GM19043 (cell line): ENCODE data around the gene PXDN.

Experiments
- ATAC-seq: cut with Tn5 transposase; IDR thresholded peaks from one replicate; pipeline ENCODE4 v1.9.1; 2021; ENCODE audit warnings: low read depth; ENCODE audit not compliant: unreplicated experiment

PXDN gene

DNA sequence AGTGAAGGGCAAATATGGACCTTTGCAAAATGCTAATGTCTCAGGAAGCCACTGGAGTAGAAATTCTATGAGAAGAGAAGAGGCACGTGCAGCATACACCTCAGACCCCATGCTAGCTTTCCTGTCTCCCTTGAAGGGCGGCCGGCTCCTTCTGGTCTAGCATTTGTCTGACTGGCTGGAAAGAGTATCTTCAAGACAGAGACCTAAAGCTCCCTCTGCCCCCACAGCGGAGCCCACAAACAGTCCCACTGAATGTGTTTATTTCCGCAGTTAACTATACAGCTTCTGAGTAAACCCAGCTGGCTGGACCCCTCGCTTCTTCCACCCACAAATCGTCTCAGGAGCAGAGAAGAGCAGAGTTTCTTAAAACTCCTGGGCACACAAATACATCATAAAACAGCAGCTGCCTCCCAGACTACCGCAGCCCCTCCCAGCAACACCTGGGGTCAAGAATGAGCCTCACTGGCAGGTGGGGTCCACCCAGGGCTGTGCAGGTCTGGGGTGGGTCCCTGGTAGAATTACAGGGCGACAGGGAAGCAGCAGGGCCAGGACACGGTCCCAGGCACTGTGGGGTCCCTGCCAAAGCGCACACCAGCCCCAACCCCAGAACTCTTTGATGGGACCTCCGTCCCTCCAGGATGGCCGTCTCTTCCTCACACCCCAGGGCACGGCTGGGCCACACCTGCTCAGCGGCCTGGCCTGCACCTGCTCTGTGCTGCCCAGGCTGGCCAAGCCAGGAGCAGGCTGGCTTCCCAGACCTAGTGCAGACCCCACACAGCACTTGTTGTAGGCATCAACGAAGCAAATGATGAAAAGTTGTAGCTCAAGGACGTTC is 103.8 kb downstream of the PXDN start:
- ATAC-seq, result no peak

DNA sequence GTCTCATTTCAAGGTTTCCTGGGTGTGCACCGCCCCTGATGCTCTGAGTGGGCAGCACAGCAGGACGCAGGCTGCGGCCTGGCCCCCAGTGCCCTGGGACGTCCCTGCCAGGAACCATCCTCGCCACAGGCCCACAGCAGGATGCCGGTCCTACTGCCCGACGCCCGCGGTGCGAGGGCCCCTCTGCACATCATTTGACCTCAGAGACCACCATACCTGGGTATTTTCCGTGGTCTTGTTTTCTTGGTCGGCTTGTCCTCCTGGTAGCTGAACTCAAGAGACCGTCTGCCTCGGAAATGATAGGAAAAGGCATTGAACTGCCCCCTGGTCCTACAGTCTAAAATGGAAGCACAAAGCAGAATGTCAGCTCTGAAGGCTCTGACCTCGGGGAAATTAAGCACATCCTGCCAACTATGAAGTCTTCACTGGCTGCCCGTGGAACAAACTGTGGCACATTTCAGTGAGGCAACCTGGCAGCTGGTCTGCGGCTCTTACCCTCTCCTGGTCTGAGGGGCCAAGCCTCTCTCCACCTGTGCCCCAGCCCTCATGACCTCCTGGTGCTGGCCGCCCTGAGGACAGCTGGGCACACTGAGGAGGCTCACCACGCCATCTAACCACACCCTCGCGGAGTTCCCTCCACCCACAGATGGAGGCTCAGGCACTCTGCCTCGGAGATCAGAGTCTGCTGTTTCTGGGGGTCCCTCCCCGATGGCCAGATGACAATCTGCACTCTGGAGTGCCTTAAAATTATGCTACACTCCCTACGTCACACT is 105.0 kb downstream of the PXDN start:
- ATAC-seq, result no peak

DNA sequence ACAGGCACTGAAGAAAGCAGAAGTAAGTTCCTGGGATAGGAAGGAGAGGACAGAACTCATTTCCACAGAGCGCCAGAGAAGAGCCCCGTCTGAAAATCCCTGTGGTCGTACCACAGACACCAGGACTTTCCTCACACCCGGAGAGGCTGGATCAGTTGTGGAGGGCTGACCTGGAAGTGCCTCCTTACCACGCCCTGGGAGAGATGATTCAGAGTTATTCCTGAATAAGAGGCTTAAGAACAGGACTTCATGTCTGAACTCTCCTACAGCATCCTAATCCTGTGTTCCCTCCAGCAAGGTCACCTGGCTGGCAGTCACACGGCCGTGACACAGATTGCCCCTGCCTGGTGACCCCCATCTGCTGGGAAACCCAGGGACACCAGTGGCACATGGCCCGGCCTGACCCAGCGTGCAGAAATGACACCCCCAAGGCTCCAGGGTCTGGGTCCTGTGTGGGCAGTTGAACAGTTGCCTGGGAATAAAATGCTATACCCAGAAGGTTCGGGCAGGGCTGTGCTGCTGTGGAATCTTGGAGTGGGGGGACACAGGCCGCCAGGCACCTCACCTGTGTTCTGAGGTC is 105.9 kb downstream of the PXDN start:
- no peak for ATAC-seq

DNA sequence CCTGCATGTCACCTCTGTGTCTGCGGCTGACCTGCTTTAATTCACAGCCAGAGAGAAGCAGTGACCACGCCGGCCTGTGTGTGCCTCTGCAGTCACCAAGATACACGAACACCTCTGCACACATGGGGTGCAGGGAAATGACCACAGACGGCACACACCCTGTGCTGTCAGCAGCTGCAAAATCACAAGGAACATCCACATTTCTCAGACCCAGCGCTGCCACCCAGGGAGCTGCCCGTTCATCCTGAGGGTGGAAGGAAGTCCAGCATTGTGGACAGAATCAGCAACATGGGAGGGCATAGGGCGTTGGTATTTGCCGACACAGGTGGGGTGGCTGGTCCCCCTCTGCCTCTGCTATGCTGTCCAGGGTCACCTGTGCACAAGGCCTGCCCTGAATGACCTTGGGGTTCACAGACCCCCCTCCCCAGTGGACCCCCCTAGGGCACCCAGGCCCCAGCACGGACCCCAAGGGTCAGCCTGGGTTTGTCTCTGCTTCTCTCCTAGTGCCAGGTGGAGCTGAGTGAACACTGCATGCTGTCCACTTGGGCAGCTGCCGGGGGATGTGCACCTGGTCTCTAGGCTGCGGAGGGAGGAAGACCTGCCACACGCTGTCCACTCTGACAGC is 107.4 kb downstream of the PXDN start:
- ATAC-seq, result no peak

DNA sequence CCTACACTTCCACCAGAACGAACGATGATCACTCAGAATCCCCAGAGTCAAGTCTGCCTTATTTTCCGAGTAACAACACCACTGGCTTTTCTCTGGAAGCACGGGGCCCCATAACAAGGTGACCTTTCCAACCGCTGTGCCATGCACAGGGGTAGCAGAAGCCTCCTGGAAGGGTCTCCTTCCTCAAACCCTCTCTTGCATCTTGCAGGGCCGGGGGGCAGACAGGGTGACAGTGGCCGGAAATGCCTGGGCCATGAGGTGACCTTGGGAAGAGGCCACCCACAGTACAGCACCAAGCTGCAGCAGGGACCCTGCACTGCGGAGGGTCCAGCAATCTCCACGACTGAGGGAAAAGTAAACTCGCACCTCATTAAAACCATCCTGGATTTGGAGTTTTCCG is 108.5 kb downstream of the PXDN start:
- no peak for ATAC-seq

DNA sequence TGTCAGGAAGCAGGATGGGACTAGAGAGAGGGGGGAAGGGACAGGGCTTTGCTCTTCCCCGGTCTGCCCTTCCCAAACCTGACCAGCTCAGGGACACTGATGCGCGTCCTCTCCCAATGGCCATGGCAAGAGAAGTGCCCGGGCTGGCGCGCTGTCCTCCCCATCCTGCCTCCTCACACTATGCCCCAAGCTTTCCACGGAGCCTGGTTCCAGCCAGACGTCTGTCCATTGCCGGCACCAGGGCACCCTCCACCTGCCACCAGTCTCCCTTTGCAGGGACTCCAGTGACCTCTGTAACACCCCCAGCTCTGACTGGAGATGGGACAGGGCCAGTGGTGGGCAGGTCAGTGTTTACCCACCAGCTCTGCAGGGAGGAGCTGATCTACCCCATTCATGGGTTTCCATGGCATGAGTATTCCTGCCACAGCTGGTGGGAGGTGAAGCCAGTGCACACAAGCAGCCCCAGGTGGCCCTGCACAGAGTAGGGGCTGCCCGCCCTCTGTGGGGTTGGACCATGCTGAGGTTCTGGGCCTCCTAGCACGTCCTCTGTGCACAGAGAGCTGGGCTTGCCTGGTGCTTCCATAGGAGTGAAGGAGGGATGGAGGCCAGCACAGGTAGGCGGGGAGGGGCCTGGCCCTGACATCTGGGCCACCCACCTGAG is 109.5 kb downstream of the PXDN start:
- no peak for ATAC-seq

DNA sequence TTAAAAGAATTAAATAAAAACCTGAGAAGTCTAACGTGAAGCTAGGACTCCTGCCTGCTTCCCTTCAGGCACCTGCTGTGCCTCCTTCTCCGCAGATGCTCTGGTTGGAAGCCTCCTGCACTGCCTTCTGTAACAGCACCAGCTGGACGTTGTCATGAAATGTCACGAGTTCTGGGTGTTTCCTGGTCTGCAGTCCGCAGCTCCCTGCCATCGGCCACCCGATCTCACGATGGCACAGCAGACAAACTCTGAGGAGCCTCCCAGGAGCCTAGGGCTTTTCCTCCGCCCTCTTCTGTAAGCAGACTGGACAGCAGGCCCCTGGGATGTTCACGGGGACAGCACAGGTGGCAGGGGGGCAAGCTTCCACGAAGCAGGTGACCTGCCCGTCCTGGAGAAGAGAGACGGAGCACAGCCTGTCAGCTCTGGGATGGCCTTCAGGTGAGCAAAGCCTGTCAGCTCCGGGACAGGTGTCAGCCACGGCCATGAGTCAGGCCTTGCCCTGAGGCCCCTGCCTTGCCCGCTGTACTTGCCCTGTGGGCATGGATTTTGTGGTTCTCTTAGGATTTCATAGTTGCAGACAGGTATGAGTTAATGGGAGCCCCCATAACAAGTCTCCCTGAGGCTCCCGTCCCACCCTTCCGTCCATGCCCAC is 110.3 kb downstream of the PXDN start:
- no peak for ATAC-seq

DNA sequence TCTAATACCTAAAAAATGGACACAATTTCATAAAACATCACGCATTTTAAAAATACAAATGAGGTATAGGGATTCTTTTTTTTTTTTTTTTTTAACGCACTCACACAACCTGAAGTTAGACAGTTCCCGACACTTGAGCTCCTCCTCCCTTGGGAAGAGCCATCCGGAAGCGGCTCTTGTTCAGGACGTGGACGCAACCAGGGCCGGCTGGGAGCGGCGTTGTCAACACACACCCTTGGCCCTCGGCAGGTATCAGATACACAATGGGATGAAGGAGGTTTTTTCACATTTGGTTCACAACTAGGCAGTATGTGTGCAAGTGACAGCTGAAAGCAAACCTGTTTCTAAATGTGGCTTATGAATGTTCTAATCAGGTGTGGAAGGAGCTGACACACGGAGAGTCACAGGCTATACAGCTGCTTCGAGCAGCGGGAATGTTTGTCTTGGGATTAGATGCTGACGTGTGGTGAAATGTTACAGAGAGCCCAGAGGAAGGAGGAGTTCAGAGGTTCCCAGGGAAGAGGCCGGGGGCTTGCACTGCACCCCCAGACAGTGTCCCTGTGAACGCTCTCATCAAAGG is 111.1 kb downstream of the PXDN start:
- no peak for ATAC-seq

DNA sequence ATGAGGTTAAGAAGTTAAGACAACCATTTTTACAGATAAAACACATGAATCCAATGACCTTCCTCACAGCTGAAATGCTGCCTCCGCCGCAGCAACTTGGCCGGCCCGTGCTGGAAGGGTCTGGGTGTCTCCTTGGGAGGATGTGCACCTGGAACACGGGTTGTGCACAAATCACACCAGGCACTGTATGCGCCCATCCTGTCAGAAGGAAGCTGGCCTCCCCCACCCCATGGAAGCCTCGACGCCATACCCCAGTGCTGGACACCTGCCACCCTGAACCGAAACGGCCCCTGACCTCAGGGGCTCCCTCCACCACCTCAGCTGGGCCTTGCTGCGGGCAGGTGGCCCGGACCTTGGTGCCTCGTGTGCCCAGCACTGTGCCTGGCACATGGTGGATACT is 111.8 kb downstream of the PXDN start:
- ATAC-seq, result no peak

DNA sequence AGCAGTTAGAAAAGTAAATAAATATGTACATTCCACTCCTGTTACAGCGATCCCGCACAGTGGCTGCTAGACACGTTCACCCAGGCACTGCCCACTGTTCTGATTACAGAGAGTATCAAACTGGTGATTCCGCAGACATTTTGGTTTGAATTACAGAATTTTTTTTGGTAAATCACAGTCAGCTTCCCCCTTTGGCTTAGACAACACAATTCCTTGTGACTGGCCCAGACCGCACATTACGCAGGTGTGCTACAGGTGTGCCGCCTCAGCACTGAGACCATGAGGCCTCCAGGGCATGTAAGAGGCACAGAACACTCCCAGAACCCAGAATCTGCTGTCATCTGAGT is 112.3 kb downstream of the PXDN start:
- no peak for ATAC-seq

DNA sequence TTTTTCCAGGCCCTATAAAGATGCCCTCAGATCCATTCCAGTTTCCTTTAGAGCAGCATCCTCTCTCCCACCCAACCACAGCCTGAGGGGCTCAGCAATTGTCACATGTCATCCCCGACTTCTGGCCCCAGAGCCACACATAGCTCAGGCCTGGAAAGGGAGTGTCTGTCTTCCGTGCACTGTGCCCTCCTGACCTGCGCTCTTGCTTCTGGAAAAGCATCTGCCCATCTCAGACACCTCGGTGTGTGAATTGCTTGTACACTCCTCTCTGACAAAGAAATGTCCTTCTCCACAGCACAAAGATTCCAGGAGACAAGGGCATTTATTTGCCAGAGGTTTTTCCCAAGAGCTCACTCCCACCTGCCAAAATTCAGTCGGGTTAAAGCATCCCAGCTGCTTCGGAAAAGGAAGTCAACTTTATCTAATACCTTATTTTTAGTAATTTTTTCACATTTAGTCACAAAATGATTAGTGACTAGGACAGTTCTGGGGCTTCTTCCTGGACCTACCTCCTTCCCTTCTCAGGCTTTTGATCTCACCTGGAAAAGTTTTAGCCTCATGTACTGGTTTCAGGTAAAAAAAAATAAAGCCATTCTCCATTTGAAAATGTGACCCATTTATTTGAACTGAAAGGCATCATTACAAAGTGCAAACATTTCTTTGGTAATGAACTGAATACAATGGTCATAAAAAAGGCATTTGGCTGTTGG is 112.9 kb downstream of the PXDN start:
- ATAC-seq, result no peak

DNA sequence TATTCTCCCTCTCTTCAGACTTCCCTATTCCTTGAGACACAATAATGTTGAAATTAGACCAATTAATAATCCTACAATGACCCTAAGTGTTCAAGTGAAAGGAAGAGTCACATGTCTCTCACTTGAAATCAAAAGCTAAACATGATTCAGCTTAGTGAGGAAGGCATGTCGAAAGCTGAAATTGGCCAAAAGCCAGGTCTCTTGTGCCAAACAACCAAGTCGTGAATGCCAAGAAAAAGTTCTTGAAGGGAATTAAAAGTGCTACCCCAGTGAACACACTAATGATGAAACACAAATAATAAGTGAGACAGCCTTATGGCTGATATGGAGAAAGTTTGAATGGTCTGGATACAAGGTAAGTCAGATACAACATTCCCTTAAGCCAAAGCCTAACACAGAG is 115.4 kb downstream of the PXDN start:
- no peak for ATAC-seq

DNA sequence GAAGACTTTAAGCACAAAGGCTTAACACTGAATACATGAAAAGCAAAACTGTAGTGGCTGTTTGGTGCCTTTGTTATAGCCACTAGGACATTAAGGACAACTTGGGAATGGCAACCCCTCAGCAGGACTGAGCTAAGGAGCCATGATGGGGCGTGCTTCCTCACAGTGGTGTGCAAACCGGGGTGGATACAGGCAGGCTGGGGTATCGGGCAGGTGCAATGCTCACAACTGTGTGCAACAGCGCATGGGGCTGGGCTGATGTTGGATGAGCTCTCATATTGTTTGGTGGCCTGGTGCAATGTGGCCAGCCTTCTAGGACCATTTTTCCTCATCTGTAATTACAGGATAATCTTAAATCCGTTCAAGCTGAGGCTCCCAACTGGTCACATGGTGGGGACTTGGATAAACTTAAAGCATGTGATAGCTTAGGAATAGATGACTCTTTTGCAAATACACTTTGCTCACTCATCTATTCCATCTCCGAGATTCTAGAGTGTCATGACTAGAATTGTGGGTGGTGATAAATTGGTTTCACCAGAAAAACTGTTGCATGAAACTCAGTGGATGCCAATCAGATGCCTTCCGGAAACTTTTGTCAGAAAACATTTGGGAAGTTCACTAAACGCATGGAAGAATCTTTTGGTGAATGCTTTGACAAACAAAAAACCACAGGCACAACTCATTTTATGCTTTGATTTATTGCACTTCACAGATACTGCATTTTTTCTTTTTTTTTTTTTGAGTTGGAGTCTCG is 116.5 kb downstream of the PXDN start:
- ATAC-seq, result no peak

DNA sequence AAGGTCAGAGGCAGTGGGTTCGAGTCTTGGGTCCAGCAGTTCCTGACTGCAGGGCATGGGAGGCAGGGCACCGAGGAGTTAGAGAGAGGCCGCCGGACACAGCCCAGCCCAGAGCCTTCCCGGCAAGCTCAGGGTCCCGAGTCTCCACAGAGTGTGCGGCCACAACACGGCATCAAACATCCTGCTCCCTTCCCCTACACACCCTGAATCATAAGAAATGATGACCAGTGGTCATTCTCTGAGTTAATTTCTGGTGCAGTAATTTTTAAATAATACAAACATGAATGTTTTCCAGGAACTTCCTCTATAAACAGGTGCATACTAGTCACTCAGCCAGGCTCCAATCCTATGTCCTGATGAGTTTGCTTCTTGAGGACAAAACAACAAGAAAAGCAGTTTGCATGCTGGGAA is 118.0 kb downstream of the PXDN start:
- no peak for ATAC-seq

DNA sequence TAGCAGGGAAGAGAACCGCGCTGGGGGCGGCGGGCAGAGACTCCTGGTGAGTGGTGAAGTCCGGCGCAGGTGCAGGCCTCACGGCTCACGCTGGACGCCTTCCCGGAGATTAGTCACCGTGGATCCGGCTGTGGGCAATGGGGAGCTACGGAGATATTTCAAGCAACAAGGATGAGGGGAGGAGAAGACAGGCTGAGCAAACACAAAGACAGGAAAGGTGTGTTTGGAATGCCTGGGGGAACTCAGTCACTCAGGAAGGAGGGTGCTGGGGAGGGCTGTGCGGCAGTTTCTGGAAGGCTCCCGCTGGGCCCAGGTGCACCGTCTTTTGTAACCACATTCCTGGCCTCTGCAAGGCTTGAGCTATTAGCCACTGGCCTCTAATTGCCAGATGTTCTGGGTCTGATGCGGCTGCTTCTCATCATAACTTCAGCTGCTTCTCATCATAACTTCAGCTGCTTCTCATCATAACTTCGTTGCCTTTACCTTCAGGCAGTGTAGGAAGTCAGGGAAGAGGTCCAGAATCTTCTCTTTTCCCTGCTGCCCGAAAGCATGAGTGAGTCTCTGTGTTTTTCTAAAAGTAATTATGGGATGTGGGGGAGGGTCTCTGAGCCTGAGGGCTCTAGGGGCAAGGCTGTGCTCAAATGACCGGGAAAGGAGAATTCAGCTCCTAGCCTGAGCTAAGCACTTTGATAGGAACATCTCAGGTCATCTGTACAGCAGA is 118.9 kb downstream of the PXDN start:
- ATAC-seq, result no peak

DNA sequence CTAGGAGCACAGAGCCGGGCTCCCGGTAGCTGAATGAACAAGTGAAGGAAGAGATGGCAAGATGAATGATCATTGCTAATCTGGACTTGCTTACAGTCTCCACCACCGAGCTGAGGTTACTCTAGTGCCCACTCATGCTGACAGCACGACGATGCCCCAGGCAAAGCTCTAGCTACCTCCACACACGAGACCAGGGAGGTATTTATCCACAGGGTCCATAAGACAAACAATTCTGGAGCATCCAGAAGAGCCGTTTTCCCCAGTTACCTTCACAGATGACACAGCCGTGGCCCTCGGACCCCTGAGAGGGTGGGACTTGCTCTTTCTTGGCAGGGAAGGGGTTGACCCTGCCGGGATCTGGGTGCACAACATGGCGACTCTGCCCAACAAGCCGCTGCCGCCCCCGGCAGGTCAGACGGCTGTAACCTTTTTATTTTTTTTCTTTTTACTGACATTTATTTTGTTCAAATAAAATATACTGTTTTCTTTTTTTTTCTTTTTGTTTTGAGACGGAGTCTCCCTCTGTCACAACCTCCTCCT is 120.3 kb downstream of the PXDN start:
- no peak for ATAC-seq

DNA sequence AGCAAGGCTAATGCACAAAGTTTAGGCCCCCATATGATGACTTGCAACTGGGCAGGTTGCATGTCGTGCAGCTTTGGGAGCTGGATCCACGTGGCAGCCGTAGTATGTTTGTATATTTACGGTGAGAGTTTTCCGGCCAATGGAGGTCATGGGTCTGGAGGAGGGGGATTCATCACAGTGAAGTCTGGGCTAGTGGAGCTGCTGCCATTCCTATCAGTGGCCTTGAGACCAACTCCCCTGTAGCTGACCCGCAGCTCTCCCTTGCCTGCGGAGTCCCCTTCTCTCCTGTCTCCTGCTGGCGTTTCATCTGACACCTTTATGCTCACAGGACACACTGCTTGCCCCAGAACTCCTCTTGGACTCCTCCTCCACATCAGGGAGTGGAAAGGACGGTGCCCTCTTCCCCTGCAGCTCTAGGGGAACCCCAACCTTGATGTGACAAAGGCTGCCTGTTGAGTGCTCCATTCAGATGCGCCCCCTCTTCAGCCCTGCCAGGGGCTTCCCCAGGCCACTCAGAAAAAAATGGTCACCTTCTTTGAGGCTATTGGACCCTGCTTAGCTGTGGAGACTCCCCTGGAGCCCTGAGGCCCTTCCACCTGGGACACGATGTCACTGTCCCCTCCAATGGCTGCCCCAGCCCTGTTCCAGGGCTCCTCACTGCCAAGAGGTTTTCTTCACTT is 121.7 kb downstream of the PXDN start:
- no peak for ATAC-seq
